Left lung (tissue), 10 donors: ENCODE results near the gene NBAS. TPM values are rescaled to one million over a fixed set of nuclear protein-coding genes. Genes with fewer than 3 reads are reported as not detected.

Experiments used
- ATAC-seq: fragments of 200-7000 bp; cut with Tn5 transposase; one replicate; pipeline ENCODE4 v1.9.1; 2020; ENCODE audit warnings: moderate library complexity
- DNase-seq, 4 donors: peaks; one replicate each; pipeline ENCODE4 v3.0.0-alpha.2; 2013 to 2020
- H3K27ac ChIP-seq, 2 donors: fragments of 200-600 bp; sonication (generic) in 1 of 2; one replicate each; pipeline versions ENCODE4 v1.5.0 to v1.8.0; 2020 to 2021
- H3K27me3 ChIP-seq, 2 donors: fragments of 200-600 bp; sonication (generic) in 1 of 2; one replicate each; pipeline versions ENCODE4 v1.5.0 to v1.8.0; 2020 to 2021
- H3K36me3 ChIP-seq, 2 donors: fragments of 200-600 bp; sonication (generic) in 1 of 2; one replicate each; pipeline versions ENCODE4 v1.5.0 to v1.8.0; 2020 to 2021
- H3K4me1 ChIP-seq, 2 donors: fragments of 200-600 bp; one replicate each; pipeline ENCODE4 v1.8.0; 2021
- H3K4me3 ChIP-seq, 2 donors: fragments of 200-600 bp; sonication (generic) in 1 of 2; one replicate each; pipeline versions ENCODE4 v1.5.0 to v1.8.0; 2020 to 2021; ENCODE audit warnings: mild to moderate bottlenecking in 1 of 2
- H3K9me3 ChIP-seq, 2 donors: fragments of 200-600 bp; sonication (generic) in 1 of 2; one replicate each; pipeline versions ENCODE4 v1.5.0 to v1.8.0; 2020 to 2021
- CTCF ChIP-seq, 2 donors: fragments of 200-600 bp; sonication (generic) in 1 of 2; IDR thresholded peaks; one replicate each; pipeline versions ENCODE4 v1.5.0 to v1.8.0; 2021; ENCODE audit warnings: antibody characterized with exemption in 2 of 2
- intact Hi-C, 2 donors: fragments of 100-400 bp; cut with DNase I; formaldehyde crosslinking; loops; one replicate each; pipeline versions ENCODE4 v1.11.2 to v1.14.2; 2022
- polyA plus RNA-seq, 6 donors: library from polyadenylated mRNA; unstranded; fragments of 120-200 nt; gene quantifications; one replicate each; pipeline ENCODE4 v1.2.1, GENCODE V29; 2013; ENCODE audit not compliant: insufficient read length in 6 of 6
- total RNA-seq, 2 donors: library from RNA; stranded (reverse); fragmentation: NEBNext Ultra II Directional; extraction: Animal tissue kit (Norgen Biotek cat#: 25700); gene quantifications; one replicate each; pipeline ENCODE4 v1.2.1, GENCODE V29; 2021
- donor health status: DM: no; HTN: yes; CAD: no.
- donor health status: DM: no; HTN: no; CAD: no.

The NBAS gene
- total and polyA plus RNA-seq, 8 donors, result 36.6 to 57.4 (median 46.3) TPM

GRCh38 chr2:15555760-15556193 is 5.4 kb downstream of the NBAS start:
- intact Hi-C loops, result no loop called here
- Histone ChIP-seq H3K9me3 (no peaks in the 10 kb centered on the region), H3K4me1 (peaks cover 9 to 20% of the 10 kb centered on the region in 2 donors), H3K36me3 (peaks cover 0 to 22% of the 10 kb centered on the region in 2 donors), H3K4me3 (no peak overlapping the region), H3K27ac (no peak overlapping the region), H3K27me3 (no peaks in the 10 kb centered on the region)
- no peak for ATAC-seq
- TF ChIP-seq CTCF (IDR thresholded peaks at IDR 0.05), result no peak
- DNase-seq, result no peak

- no peaks in the 10 kb centered on the region for H3K27me3 ChIP-seq
- no peak overlapping the region for H3K27ac ChIP-seq
- no peak for TF ChIP-seq CTCF (IDR thresholded peaks at IDR 0.05)
- H3K4me3 ChIP-seq, result no peak overlapping the region
- no peaks in the 10 kb centered on the region for H3K9me3 ChIP-seq
- intact Hi-C loops, result no loop called here
- H3K36me3 ChIP-seq, result peaks cover 0 to 33% of the 10 kb centered on the region in 2 donors
- no peak for ATAC-seq
- DNase-seq, result no peak
- H3K4me1 ChIP-seq, result peaks cover 5 to 13% of the 10 kb centered on the region in 2 donors
These were observed 6.5 kb downstream of the NBAS start for GRCh38 chr2:15554525-15555218.

- no peak for DNase-seq
- TF ChIP-seq CTCF (IDR thresholded peaks at IDR 0.05), result no peak
- Histone ChIP-seq H3K27me3 (no peaks in the 10 kb centered on the region), H3K27ac (no peak overlapping the region), H3K4me1 (peaks cover 0 to 6% of the 10 kb centered on the region in 2 donors), H3K9me3 (no peaks in the 10 kb centered on the region), H3K36me3 (peaks cover 0 to 40% of the 10 kb centered on the region in 2 donors), H3K4me3 (no peak overlapping the region)
- ATAC-seq, result no peak
- intact Hi-C loops, result no loop called here
These were observed 7.2 kb downstream of the NBAS start for GRCh38 chr2:15553951-15554350.

- ATAC-seq (no peak), DNase-seq (no peak)
- Histone ChIP-seq H3K4me1 (peaks cover 0 to 2% of the 10 kb centered on the region in 2 donors), H3K27me3 (no peaks in the 10 kb centered on the region), H3K36me3 (peaks cover 0 to 44% of the 10 kb centered on the region in 2 donors), H3K4me3 (no peak overlapping the region), H3K9me3 (no peaks in the 10 kb centered on the region), H3K27ac (no peak overlapping the region)
- no peak for TF ChIP-seq CTCF (IDR thresholded peaks at IDR 0.05)
- intact Hi-C loops, result no loop called here
These were observed 7.6 kb downstream of the NBAS start for GRCh38 chr2:15553519-15553918.

- Histone ChIP-seq H3K27ac (no peak overlapping the region), H3K9me3 (no peaks in the 10 kb centered on the region), H3K27me3 (no peaks in the 10 kb centered on the region), H3K4me1 (no peaks in the 10 kb centered on the region), H3K4me3 (no peak overlapping the region), H3K36me3 (peaks cover 0 to 46% of the 10 kb centered on the region in 2 donors)
- no peak for TF ChIP-seq CTCF (IDR thresholded peaks at IDR 0.05)
- DNase-seq, result no peak
- intact Hi-C loops, result no loop called here
- no peak for ATAC-seq
These were observed 12.2 kb downstream of the NBAS start for GRCh38 chr2:15548974-15549373.
